ENCODE results near the gene PLXND1.
A peak's percentile ranks its signal among the peaks of the same experiment; 100 is the strongest.
"Not testable (repeated sequence)": the region's sequence is repeated elsewhere in the genome, so short reads cannot be mapped to it uniquely, and the experiment has no call there.

The PLXND1 gene, protein sequence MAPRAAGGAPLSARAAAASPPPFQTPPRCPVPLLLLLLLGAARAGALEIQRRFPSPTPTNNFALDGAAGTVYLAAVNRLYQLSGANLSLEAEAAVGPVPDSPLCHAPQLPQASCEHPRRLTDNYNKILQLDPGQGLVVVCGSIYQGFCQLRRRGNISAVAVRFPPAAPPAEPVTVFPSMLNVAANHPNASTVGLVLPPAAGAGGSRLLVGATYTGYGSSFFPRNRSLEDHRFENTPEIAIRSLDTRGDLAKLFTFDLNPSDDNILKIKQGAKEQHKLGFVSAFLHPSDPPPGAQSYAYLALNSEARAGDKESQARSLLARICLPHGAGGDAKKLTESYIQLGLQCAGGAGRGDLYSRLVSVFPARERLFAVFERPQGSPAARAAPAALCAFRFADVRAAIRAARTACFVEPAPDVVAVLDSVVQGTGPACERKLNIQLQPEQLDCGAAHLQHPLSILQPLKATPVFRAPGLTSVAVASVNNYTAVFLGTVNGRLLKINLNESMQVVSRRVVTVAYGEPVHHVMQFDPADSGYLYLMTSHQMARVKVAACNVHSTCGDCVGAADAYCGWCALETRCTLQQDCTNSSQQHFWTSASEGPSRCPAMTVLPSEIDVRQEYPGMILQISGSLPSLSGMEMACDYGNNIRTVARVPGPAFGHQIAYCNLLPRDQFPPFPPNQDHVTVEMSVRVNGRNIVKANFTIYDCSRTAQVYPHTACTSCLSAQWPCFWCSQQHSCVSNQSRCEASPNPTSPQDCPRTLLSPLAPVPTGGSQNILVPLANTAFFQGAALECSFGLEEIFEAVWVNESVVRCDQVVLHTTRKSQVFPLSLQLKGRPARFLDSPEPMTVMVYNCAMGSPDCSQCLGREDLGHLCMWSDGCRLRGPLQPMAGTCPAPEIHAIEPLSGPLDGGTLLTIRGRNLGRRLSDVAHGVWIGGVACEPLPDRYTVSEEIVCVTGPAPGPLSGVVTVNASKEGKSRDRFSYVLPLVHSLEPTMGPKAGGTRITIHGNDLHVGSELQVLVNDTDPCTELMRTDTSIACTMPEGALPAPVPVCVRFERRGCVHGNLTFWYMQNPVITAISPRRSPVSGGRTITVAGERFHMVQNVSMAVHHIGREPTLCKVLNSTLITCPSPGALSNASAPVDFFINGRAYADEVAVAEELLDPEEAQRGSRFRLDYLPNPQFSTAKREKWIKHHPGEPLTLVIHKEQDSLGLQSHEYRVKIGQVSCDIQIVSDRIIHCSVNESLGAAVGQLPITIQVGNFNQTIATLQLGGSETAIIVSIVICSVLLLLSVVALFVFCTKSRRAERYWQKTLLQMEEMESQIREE (N-terminal part only)

DNA sequence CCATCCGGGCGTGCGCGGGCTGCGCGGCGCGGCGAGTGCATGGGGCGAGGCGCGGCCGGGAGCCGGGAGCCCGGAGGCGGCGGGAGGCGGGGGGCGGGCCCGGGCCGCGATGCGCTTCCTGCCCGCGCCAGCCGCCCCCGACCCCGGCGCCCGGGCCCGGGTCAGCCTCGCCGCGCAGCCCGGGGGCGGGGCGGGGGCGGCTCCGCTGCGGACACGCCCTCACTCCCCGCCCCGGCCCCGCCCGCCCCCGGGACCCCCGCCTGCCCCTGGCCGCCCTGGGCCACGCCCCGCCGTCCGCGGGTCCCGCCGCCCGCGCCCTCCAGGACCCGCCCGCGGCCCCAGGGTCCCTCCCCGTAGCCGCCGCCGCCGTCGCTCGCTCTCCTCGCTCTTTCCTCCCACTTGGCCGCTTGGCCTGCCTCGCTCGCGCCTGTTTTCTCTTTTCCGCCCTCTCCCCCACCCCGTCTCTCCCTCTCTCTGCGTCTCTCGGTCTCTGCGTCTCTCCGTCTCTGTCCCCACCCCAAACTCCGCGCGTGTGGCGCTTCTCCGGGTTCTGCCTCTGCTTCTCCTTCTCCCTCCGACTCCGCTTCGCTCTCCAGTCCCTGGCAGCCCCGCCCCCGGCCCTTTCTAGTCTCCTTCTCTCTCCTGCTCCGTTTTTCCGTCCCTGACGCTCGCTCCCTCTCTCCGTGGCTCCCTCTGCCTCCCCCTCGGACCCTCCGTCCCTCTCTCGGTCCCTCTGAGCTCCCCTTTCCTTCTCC lies at the start of gene PLXND1:
Gene PLXND1, minus strand, starts transcription at position 41 of the 755 bp plus-strand sequence. Its CDS starts 37 bp downstream, at position 4.
- DNase-seq: peak in 40 of 56 donors; percentile 12 to 73 (median 46)

DNA sequence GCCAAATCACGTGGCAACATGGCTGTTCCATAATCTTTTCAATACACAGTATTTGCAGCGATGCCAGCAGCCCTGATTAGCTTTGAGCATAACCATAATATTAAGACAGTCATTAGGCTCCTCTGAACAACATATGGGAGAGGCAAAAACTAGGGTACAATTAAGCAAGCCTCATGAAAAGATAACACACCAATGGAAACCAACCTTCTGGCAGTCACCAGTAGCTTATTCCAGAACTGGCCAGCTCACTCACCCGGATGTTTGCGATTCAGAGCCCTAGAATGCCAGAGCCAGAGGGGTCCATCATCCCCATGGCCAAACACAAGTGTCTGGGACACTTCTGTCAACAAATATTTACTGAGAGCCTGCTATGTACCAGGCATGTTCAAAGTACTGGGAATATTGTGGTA lies 48.8 kb upstream of the PLXND1 start:
- no peak for DNase-seq

DNA sequence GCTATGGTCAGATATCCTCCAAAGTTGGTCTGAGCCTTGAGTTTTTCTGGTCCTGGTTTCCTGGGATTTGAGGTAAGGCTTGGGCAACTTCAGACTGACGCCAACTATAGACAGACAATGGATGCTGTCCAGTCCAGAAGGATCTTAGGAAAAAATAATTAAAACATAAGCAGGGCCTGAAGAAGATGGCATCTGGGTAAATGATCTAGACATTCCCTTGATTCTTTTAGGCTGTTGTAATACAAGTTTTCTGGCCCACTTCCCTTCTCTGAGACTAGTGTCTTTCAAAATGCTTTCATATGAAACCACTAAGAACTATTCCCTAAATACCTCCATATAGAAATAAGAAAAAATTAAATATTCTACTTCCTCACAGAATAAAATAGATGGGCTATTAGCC lies 47.7 kb upstream of the PLXND1 start:
- no peak for DNase-seq

DNA sequence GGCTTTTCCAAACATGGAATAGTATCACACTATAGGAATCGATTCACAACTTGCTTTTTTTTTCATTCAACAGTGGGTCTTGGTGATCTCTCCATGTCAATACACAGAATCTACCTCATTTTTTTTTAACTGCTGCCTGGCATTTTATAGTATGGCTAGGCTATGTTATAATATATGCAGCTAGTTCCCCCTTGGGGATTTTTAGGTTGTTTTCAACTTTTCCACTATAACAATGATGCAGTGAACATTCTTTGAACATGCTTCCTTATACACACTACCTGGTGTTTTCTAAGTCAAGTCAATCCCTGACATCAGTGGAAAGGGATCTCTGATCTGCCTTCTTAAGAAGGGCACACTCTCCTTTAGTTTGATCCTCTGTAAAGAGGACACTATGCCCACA lies 46.5 kb upstream of the PLXND1 start:
- DNase-seq: no peak

DNA sequence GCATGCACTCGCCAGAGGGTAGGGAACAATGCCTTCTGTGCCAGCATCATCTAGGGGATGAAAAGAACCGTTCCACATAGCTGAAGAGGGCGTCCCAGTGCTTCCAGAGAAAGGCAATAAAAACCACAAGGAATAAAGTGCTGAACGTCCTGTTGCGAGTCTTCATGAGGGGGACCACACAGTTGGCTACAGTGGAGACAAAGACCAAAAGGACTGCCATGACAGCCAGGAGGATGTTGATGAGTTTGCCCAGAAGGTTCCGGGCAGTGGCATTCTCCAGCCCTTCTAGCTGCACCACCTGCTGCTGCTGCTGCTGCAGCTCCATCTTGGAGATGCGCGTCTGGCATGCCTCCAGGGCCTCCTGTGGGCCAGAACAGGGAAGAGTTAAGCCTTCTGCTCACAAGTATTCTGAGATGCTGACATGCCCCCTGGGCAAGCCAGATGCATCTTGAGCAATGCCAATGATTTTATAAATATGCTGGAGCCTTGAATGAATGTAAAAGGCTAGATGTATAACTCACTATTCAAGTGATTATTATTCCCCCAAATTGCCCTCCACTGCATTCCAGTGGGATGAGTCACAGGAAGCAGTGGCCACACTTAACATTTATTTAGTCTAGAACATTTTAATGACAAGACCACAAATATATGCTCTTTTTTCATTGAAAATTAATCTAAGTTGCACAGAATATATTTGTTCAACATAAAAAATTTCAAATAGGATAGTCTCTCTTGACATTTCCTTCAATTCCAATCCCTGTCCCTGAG lies 45.1 kb upstream of the PLXND1 start:
- DNase-seq: peak in 38 of 56 donors; percentile 5 to 71 (median 26)

DNA sequence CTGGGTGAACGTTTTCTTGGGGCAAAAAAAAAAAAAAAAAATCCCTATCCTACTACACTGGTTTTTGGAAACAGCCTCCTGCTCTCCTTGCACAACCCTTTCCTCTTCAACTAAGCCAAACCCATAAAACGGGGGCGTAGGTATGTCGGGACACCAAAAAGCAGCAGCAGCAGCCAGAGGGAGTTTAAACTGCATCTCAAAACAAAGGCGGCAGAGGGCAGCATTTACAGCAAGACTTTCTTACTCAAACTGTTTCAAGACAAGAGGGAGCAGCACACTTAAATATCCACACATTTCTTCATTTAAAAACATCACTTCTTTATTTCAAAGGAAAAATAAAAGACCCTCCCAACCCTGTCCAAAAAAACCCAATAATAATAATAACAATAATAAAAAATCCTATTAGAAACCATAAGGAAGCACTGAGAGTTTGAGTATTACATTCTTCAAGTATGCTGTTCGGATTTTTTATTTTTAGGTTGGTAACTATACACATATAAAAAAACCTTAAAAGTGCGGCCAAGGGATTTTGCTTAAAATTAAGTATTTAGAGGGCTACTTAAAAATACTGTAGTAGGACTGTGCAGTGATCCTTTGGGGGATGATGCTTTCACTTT lies 43.9 kb upstream of the PLXND1 start:
- peak in 51 of 56 donors; percentile 2 to 86 (median 45) for DNase-seq

DNA sequence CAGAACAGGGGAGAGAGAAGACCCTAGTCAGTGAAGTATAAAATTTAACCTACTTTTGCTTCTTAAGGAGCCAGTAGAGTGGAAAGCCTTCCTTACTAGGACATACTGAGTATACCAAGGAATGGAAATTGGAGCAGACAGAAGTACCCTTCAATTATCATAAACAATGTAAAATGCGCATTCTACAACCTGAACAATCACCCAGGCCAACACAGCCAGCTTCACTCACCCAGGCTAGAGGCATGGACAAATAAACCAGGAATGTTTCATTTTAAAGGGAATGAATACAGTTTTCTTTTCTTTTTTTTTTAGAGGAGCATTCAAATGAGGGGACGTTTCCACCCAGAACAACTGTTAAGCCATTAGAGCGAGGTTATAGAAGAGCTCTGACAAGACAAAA lies 41.9 kb upstream of the PLXND1 start:
- DNase-seq: no peak

DNA sequence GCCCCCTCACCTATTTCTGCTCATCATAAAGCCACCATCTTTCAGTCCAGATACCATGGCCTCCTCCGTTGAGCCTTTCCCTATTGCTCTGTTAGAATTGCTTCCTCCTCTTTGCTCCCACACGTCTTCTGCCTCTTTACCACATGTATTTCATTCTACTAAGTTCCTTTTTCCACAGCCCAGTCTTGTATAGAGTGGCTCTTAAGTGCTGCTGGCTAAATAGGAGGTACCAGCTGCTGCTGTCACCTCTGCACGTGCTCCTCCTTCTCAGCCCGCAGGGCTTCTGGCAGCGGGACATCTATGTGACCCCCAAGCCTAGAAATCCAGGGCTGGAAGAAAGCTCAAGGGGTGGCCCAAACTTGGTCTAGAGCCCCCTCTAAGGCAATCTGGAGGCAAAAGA lies 38.8 kb upstream of the PLXND1 start:
- DNase-seq: no peak

DNA sequence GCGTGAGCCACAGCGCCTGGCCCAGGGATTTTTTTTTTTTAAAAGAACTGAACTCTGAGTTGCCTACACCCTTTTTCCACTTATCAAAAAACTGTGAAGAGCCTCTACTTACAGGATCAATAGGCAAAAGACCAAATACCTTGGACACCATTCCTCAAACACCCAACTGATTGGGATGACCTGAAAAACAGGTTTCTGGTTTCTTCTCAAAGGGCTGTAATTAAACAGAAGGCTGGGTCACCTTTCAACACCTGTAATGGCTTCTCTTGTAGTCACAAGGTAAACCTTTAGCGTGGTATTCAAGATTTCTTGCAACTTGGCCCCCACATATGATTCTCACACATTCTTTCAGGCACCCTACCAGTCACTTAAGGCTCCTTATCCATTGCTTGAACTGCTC lies 38.4 kb upstream of the PLXND1 start:
- DNase-seq: no peak

DNA sequence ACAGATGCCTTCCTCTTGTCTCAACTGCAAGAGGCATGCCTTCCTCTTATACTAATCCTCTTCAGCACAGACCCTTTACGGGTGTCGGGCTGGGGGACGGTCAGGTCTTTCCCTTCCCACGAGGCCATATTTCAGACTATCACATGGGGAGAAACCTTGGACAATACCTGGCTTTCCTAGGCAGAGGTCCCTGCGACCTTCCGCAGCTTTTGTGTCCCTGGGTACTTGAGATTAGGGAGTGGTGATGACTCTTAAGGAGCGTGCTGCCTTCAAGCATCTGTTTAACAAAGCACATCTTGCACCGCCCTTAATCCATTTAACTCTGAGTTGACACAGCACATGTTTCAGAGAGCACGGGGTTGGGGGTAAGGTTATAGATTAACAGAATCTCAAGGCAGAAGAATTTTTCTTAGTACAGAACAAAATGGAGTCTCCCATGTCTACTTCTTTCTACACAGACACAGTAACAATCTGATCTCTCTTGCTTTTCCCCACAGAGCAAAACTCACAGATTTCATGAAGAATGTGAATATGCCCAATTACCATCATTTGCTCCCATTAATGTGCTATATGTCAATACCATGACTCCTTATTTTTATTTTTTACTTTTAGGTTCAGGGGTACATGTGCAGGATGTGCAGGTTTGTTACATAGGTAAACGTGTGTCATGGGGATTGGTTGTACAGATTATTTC lies 35.2 kb upstream of the PLXND1 start:
- DNase-seq: not testable (repeated sequence)

DNA sequence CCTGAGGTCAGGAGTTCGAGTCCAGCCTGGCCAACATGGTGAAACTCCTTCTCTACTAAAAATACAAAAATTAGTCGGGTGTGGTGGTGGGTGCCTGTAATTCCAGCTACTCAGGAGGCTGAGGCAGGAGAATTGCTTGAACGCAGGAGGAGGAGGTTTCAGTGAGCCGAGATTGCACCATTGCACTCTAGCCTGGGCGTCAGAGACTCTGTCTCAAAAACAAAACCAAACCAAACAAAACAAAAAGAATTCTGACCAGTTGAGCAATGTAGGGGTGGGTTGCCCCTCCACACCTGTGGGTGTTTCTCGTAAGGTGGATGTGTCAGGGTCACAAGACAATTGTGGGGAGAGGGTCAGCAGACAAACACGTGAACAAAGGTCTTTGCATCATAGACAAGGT lies 34.5 kb upstream of the PLXND1 start:
- DNase-seq: not testable (repeated sequence)

DNA sequence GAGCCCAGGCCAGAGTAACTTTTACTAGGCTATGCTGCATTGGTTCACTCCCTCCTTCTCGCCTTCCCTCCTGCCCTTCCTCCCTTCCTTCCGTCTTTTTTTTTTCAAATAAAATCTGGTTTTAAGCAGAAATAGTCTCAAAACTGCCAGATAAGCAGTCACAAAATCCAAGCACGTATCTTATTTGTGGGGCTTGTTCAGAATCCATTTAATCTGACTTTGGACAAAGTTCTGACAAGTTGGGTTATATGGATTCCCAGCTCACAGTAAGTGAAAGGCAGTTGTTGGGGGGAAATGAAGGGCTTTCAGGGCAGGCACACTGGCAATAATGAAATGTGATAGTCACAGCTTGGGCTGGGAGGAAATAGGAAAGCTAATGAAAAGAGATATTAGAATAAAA lies 32.0 kb upstream of the PLXND1 start:
- no peak for DNase-seq

DNA sequence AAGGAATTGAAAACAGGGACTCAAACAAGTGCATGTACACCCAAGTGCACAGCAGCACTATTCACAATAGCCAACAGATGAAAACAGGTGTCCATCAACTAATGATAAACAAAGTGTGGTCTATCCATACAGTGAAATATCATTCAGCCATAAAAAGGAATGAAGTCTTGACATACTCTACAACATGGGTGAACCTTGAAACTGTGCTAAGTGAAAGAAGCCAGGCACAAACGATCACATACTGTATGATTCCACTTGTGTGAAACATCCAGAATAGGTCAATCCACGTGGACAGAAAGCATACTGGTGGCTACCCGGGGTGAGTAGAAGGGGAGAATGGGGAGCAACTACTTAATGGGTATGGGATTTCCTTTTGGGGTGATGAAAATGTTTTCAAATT lies 29.6 kb upstream of the PLXND1 start:
- DNase-seq: no peak

DNA sequence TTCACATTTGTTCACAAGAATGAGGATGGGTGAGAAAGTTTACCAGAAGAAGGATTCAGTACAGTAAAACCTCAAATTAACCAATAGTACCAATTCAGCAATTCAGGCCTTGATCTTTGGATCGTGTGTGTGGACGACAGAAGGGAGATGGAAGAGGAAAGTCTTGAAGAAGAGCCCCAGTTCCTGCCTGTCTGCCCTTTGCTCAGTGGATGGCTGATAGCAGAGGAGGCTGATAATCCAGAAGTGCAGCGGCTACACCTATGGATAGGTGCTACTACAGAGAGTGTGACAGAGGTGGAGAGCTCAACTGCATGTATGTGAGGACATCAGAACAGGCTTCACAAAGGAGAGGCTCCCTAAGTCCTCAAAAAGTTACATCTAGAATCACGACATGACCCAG lies 29.2 kb upstream of the PLXND1 start:
- DNase-seq: no peak

DNA sequence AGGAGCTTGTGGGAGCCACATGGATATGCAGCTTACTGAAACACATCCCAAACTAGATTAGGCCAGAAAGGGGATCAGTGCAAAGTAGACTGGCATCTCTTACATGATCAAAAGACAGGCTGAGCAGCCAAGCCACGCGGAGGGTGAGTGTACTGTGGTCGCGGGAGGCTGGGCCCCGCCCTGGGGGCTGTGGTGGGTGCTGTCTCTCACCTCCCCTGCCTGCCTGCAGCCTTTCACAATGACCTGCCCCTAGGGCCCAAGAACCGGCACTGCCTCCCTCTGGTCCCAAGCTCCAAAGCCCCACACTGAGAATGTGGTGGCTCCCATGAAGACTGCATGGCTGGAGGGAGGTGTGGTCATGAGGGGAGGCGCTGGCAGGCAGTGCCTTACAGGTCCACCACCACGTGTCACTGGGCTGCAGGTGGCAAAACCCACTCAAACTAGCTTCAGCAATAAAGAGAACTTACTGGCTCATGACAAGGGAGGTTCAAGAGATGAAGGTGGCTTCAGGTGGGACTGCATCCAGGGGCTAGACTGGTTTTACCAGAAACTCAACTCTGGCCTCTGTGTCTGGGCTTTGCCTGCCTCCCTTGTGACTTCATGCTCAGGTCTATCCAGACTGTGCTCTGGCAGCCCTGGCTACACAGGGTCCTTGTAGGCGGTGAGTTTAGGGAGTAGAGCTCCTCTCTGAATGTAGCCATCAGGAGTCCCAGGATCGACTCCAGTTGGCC lies 27.4 kb upstream of the PLXND1 start:
- DNase-seq: no peak

DNA sequence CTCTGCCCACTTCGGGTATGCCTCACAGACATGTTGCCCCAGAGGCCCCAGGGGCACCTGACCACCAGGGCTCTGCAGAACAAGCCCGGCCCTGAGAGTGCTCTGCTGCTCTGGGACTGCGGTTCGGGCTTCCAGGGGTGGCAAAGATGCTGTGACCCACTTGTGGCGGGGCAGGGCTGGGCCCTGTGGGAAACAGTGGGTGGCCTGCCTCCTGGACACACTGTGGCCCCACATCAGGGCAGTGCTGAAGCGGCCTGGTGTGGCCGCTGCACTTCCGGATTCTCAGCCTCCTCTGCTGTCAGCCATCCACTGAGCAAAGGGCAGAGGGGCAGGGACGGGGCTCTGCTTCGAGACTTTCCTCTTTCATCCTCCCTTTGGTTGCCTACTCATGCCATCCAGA lies 26.5 kb upstream of the PLXND1 start:
- DNase-seq: no peak

DNA sequence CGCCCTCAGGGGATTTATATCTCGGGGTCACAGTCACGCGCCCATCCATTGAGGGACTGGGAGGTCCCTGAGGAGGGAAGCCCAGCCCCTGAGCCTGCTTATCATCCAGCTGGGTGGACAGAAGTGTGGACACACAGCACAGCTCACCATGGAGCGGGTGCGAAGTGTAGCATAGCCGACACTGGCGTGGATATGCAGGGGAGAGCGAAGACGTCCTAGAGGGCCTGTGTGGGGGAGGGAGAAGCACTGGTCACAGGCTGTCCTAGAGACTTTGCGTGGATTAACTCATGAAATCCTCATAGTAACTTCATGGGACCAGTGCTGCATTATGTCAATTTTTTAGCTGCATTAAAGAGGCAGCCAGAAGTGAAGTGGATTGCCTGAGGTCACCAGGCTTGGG lies 26.1 kb upstream of the PLXND1 start:
- no peak for DNase-seq

DNA sequence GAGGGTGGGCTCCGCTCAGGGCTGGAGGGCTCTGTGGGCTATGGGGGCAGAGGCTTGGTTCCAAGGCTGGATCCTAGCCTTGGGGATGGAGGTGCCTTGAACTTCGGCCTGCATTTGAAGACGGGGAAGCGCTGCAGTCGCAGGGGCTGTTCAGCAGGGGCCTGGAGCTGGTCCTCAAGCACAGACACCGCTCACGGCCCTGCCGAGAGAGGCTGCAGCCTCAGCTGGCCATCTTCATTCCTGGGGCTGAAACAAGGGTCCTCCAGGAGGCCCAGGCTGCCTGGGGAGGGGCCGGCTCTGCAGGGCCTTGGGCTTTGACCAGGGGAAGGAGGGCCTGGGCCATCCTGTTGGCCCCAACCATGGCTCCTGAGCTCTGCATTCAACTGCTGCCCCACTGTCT lies 25.6 kb upstream of the PLXND1 start:
- DNase-seq: no peak

Data from nucleus accumbens (tissue), 56 donors.